Ovary (tissue), 10 donors: ENCODE results near the gene OPHN1. TPM values are rescaled to one million over a fixed set of nuclear protein-coding genes. Genes with fewer than 3 reads are reported as not detected.
A peak's percentile ranks its signal among the peaks of the same experiment; 100 is the strongest.

Experiments
- DNase-seq, 5 donors: peaks; one replicate each; pipeline ENCODE4 v3.0.0-alpha.2; 2019 to 2020
- H3K27ac ChIP-seq, 2 donors: fragments of 200-600 bp; one replicate each; pipeline versions ENCODE4 v1.5.1 to v1.8.0; 2019 to 2022
- H3K27me3 ChIP-seq: fragments of 200-600 bp; one replicate; pipeline ENCODE4 v1.8.0; 2022
- H3K36me3 ChIP-seq: fragments of 200-600 bp; sonication (generic); one replicate; pipeline ENCODE4 v1.5.1; 2019
- H3K4me1 ChIP-seq: one replicate; pipeline ENCODE4 v1.8.1; 2013; ENCODE audit warnings: mild to moderate bottlenecking, moderate library complexity; ENCODE audit not compliant: insufficient read depth
- H3K4me3 ChIP-seq: fragments of 200-600 bp; sonication (generic); one replicate; pipeline ENCODE4 v1.5.1; 2017
- H3K9me3 ChIP-seq, 2 donors: fragments of 200-600 bp in 1 of 2; sonication (generic) in 1 of 2; one replicate each; pipeline versions ENCODE4 v1.5.1 to v1.8.1; 2013 to 2019; ENCODE audit warnings: mild to moderate bottlenecking in 1 of 2, moderate library complexity in 1 of 2
- CTCF ChIP-seq, 3 donors: fragments of 450-650 bp in 2 of 3; fragments of 200-600 bp in 1 of 3; IDR thresholded peaks; one replicate each; pipeline versions ENCODE4 v1.5.1 to v1.8.0; 2016 to 2022; ENCODE audit warnings: antibody characterized with exemption in 3 of 3, mild to moderate bottlenecking in 1 of 3
- EP300 ChIP-seq: sonication (generic); formaldehyde crosslinking; IDR thresholded peaks from one replicate; pipeline ENCODE4 v1.6.1; 2017; ENCODE audit warnings: antibody characterized with exemption
- POLR2A ChIP-seq: fragments of 450-650 bp; IDR thresholded peaks from one replicate; pipeline ENCODE4 v1.6.1; 2017; ENCODE audit warnings: antibody characterized with exemption, mild to moderate bottlenecking, moderate library complexity
- WGBS, 3 donors: extraction: QIAGEN DNeasy Blood & Tissue Kit in 1 of 3; methylation state at CpG; one replicate each; pipeline versions ENCODE4 v1.1.5 to v1.1.7; 2013 to 2017; 5-methylcytosine and 5-hydroxymethylcytosine counted together
- intact Hi-C, 4 donors: fragments of 100-400 bp; cut with DNase I; formaldehyde crosslinking; loops; one replicate each; pipeline versions ENCODE4 v1.11.0 to v1.15.1; 2022 to 2023
- long read RNA-seq, 3 donors: library from polyadenylated mRNA in 2 of 3; unstranded in 2 of 3; transcript quantifications; one replicate each; pipeline ENCODE4 v2.0.0 and lab custom pipeline, GENCODE V29; 2021 to 2026
- polyA plus RNA-seq, 2 donors: library from polyadenylated mRNA; stranded (reverse); fragments of 200-250 nt in 1 of 2; fragments of 350-450 nt in 1 of 2; fragmentation: Illumina TruSeq in 1 of 2; extraction: RNeasy Lipid Tissue Mini Kit (QIAGEN cat#74804) in 1 of 2; gene quantifications; one replicate each; pipeline ENCODE4 v1.2.3, GENCODE V29; 2013 to 2014
- total RNA-seq, 7 donors: library from RNA; depleted of rRNA in 2 of 7; stranded (reverse); fragments of >200 nt in 2 of 7; fragmentation: NEBNext Ultra II Directional in 3 of 7; extraction: Animal tissue kit (Norgen Biotek cat#: 25700) in 3 of 7; gene quantifications; one replicate each; pipeline versions ENCODE4 v1.1.0 to v1.2.4, GENCODE V29; 2016 to 2023
- donor health status: DM: no; HTN: no; CAD: no; lungs with moderate emphysema.
- donor health status: DM: no; HTN: no; CAD: no.
- donor health status: Bipolar disorder and iron deficiency.
- donor health status: DM: yes; HTN: yes; CAD: no.
- donor health status: DM: no; HTN: no; CAD: no.
- donor health status: DM: yes; HTN: yes; CAD: no.

Gene OPHN1
- total RNA-seq (1 to 10 TPM; 3.6 to 9.2 (median 6.9) TPM), polyA plus RNA-seq (1 to 10 TPM; 2.3 to 7.1 TPM)
- long read RNA-seq, donor 1, full-length matches to known transcripts, result 1 of 11 reads
- long read RNA-seq, donor 1, partial matches to known transcripts, result 6 of 11 reads
- long read RNA-seq, donor 1, other reads (novel, unspliced or antisense), result 4 of 11 reads
- long read RNA-seq, donor 2, result 0 reads
- long read RNA-seq, donor 3, full-length matches to known transcripts, result 1 of 7 reads
- long read RNA-seq, donor 3, partial matches to known transcripts, result 4 of 7 reads
- long read RNA-seq, donor 3, other reads (novel, unspliced or antisense), result 2 of 7 reads

- intact Hi-C loops, result no loop called here
Measured at GRCh38 chrX:68433155-68433980, at the start of gene OPHN1. TSS of gene OPHN1 (minus strand) at chrX:68433495. CDS start at chrX:68433020, 475 bp downstream.

GRCh38 chrX:68480969-68481368 is 47.7 kb upstream of the OPHN1 start:
- 76 to 85% (median 81%) methylated on average over 1 of the region's 1 CpG for WGBS, 3 donors
- Histone ChIP-seq H3K27me3 (no peaks in the 10 kb centered on the region), H3K4me3 (no peak overlapping the region), H3K4me1 (no peaks in the 10 kb centered on the region), H3K27ac (no peak overlapping the region), H3K36me3 (no peaks in the 10 kb centered on the region), H3K9me3 (no peaks in the 10 kb centered on the region)
- intact Hi-C loops, result no loop called here
- DNase-seq, result no peak
- no peak for TF ChIP-seq EP300
- TF ChIP-seq CTCF (IDR thresholded peaks at IDR 0.05), result no peak
- no peak for TF ChIP-seq POLR2A

More at GRCh38 chrX:68433155-68433980, at the start of gene OPHN1:
- Histone ChIP-seq H3K9me3 (no peaks in the 10 kb centered on the region), H3K4me3 (peak within 1 kb of the TSS; percentile 58), H3K27ac (peak within 1 kb of the TSS; percentile 58 to 62), H3K36me3 (no peaks in the 10 kb centered on the region), H3K4me1 (peaks cover 2% of the 10 kb centered on the region), H3K27me3 (no peaks in the 10 kb centered on the region)
- DNase-seq, result peak; percentile 71 to 79 (median 74)
- no peak for TF ChIP-seq EP300
- no peak for TF ChIP-seq CTCF (IDR thresholded peaks at IDR 0.05)
- no peak for TF ChIP-seq POLR2A
- 27 to 45% (median 32%) methylated on average over 57 of the region's 57 CpGs for WGBS, 3 donors

GRCh38 chrX:68464796-68465195 is 31.5 kb upstream of the OPHN1 start:
- WGBS, 3 donors, result 75 to 82% (median 75%) methylated on average over 4 of the region's 4 CpGs
- Histone ChIP-seq H3K27ac (no peak overlapping the region), H3K4me1 (no peaks in the 10 kb centered on the region), H3K9me3 (no peaks in the 10 kb centered on the region), H3K36me3 (no peaks in the 10 kb centered on the region), H3K27me3 (no peaks in the 10 kb centered on the region), H3K4me3 (no peak overlapping the region)
- DNase-seq, result no peak
- no peak for TF ChIP-seq EP300
- no peak for TF ChIP-seq POLR2A
- TF ChIP-seq CTCF (IDR thresholded peaks at IDR 0.05), result no peak
- intact Hi-C loops, result loop anchor here (5.0 to 10.0 kb wide), 2 partner anchors 267 to 270 kb away; no protein-coding TSS in a partner anchor

- DNase-seq, result no peak
- intact Hi-C loops, result loop anchor here in 3 of 4 donors (5.0 to 10.0 kb wide), 2 partner anchors 267 to 269 kb away; no protein-coding TSS in a partner anchor
- H3K9me3 ChIP-seq, result no peaks in the 10 kb centered on the region
- H3K36me3 ChIP-seq, result no peaks in the 10 kb centered on the region
- TF ChIP-seq POLR2A (no peak), CTCF (IDR thresholded peaks at IDR 0.05) (no peak), EP300 (no peak)
- H3K27me3 ChIP-seq, result no peaks in the 10 kb centered on the region
- no peak overlapping the region for H3K4me3 ChIP-seq
- WGBS, 3 donors, result 96 to 100% (median 97%) methylated on average over 1 of the region's 1 CpG
- H3K4me1 ChIP-seq, result no peaks in the 10 kb centered on the region
- no peak overlapping the region for H3K27ac ChIP-seq
Measured at GRCh38 chrX:68463880-68464279, 30.6 kb upstream of the OPHN1 start.
